Prostate gland (tissue), 2 donors: ENCODE results near the gene NOTCH1.

Experiments used
- POLR2A ChIP-seq: fragments of 450-650 bp; IDR thresholded peaks from one replicate; pipeline ENCODE4 v1.6.1; 2016; ENCODE audit warnings: antibody characterized with exemption, mild to moderate bottlenecking
- TF ChIP-seq, protein P1 (sequence below), 4 experiments: fragments of 200-600 bp in 2 of 4; fragments of 450-650 bp in 2 of 4; sonication (generic) in 2 of 4; IDR thresholded peaks; 1 replicate in 3 of 4; 2 replicates in 1 of 4; pipeline ENCODE4 v1.5.1; 2016 to 2019; ENCODE audit warnings: antibody characterized with exemption in 4 of 4, mild to moderate bottlenecking in 2 of 4, moderate library complexity in 2 of 4

DNA sequence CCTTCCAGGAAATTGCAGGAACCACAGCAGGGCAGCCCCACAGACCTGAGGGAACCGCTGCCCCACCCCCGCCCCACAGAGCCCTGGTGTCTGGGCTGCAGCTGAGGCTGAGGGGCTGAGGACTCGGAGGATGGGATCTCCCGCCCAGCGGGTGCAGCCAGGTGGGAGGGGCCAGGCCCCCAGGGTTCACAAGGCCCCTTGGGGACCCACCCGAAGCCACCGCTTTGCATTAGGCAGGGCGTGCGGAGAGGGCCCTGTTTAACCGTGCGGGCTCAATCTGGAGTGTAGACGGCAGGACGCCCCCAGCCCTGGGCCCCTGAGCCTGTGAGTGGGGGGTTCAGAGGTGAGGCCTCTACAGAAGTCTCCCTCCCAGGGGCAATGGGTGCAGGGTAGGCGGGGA is 10.8 kb downstream of the NOTCH1 start:
- TF ChIP-seq, protein P1, sequence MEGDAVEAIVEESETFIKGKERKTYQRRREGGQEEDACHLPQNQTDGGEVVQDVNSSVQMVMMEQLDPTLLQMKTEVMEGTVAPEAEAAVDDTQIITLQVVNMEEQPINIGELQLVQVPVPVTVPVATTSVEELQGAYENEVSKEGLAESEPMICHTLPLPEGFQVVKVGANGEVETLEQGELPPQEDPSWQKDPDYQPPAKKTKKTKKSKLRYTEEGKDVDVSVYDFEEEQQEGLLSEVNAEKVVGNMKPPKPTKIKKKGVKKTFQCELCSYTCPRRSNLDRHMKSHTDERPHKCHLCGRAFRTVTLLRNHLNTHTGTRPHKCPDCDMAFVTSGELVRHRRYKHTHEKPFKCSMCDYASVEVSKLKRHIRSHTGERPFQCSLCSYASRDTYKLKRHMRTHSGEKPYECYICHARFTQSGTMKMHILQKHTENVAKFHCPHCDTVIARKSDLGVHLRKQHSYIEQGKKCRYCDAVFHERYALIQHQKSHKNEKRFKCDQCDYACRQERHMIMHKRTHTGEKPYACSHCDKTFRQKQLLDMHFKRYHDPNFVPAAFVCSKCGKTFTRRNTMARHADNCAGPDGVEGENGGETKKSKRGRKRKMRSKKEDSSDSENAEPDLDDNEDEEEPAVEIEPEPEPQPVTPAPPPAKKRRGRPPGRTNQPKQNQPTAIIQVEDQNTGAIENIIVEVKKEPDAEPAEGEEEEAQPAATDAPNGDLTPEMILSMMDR (IDR thresholded peaks at IDR 0.05), result no peak
- no peak for TF ChIP-seq POLR2A
